Uterus (tissue), 4 donors: ENCODE results near the gene EEF2K. TPM values are rescaled to one million over a fixed set of nuclear protein-coding genes. Genes with fewer than 3 reads are reported as not detected.

Experiments used
- DNase-seq, 2 donors: peaks; one replicate each; pipeline ENCODE4 v3.0.0-alpha.2; 2019 to 2020
- H3K27ac ChIP-seq, 2 donors: fragments of 200-600 bp; sonication (generic); 1 replicate in 1 of 2; 2 replicates in 1 of 2; pipeline ENCODE4 v1.5.1; 2016 to 2018
- H3K27me3 ChIP-seq, 2 donors: fragments of 200-600 bp; sonication (generic); one replicate each; pipeline ENCODE4 v1.5.1; 2018 to 2019; ENCODE audit warnings: control low read depth in 1 of 2
- H3K36me3 ChIP-seq, 2 donors: fragments of 200-600 bp; sonication (generic); one replicate each; pipeline ENCODE4 v1.5.1; 2019; ENCODE audit warnings: control low read depth in 1 of 2
- H3K4me1 ChIP-seq, 2 donors: fragments of 200-600 bp; sonication (generic); one replicate each; pipeline ENCODE4 v1.5.1; 2018 to 2019; ENCODE audit warnings: control low read depth in 1 of 2
- H3K4me3 ChIP-seq, 2 donors: fragments of 200-600 bp; sonication (generic); 1 replicate in 1 of 2; 2 replicates in 1 of 2; pipeline ENCODE4 v1.5.1; 2018 to 2019; ENCODE audit warnings: mild to moderate bottlenecking in 1 of 2
- H3K9me3 ChIP-seq, 2 donors: fragments of 200-600 bp; sonication (generic); one replicate each; pipeline ENCODE4 v1.5.1; 2019; ENCODE audit warnings: control low read depth in 1 of 2
- CTCF ChIP-seq, 4 experiments: fragments of 200-600 bp in 2 of 4; fragments of 450-650 bp in 2 of 4; sonication (generic) in 2 of 4; IDR thresholded peaks; one replicate each; pipeline ENCODE4 v1.5.1; 2016 to 2019; ENCODE audit warnings: antibody characterized with exemption in 4 of 4, mild to moderate bottlenecking in 2 of 4, moderate library complexity in 1 of 4
- POLR2A ChIP-seq, 2 donors: fragments of 450-650 bp; IDR thresholded peaks; one replicate each; pipeline ENCODE4 v1.6.1; 2016; ENCODE audit warnings: antibody characterized with exemption in 2 of 2, mild to moderate bottlenecking in 1 of 2, moderate library complexity in 1 of 2
- intact Hi-C: fragments of 100-400 bp; cut with DNase I; formaldehyde crosslinking; loops from one replicate; pipeline ENCODE4 v1.15.1; 2023; ENCODE audit warnings: low total_unique reads
- total RNA-seq, 4 donors: library from RNA; depleted of rRNA in 3 of 4; stranded (reverse); fragments of >200 nt in 3 of 4; gene quantifications; one replicate each; pipeline versions ENCODE4 v1.1.0 to v1.2.4, GENCODE V29; 2014 to 2023
- donor health status: DM: yes; HTN: yes; CAD: no.

Gene EEF2K
- total RNA-seq, 4 donors from 2014 or later: 17.4 to 82.0 (median 35.5) TPM

GRCh38 chr16:22316411-22316811 lies 110.3 kb downstream of the EEF2K start:
- intact Hi-C loops: no loop called here
- peak in 1 of 2 donors; percentile 13 for DNase-seq
- no peak for TF ChIP-seq POLR2A (IDR thresholded peaks at IDR 0.05)
- no peak for TF ChIP-seq CTCF (IDR thresholded peaks at IDR 0.05)
- Histone ChIP-seq H3K36me3 (no peaks in the 10 kb centered on the region), H3K4me1 (peaks cover 0 to 8% of the 10 kb centered on the region in 2 donors), H3K9me3 (no peaks in the 10 kb centered on the region), H3K27me3 (no peaks in the 10 kb centered on the region), H3K4me3 (no peak overlapping the region), H3K27ac (no peak overlapping the region)

GRCh38 chr16:22317001-22317530 lies 111.0 kb downstream of the EEF2K start:
- Histone ChIP-seq H3K9me3 (no peaks in the 10 kb centered on the region), H3K27ac (no peak overlapping the region), H3K4me3 (no peak overlapping the region), H3K4me1 (peaks cover 0 to 10% of the 10 kb centered on the region in 2 donors), H3K36me3 (no peaks in the 10 kb centered on the region), H3K27me3 (no peaks in the 10 kb centered on the region)
- no peak for TF ChIP-seq POLR2A (IDR thresholded peaks at IDR 0.05)
- TF ChIP-seq CTCF (IDR thresholded peaks at IDR 0.05): no peak
- DNase-seq: no peak
- intact Hi-C loops: no loop called here

- Histone ChIP-seq H3K36me3 (no peaks in the 10 kb centered on the region), H3K4me1 (peaks cover 0 to 10% of the 10 kb centered on the region in 2 donors), H3K27ac (no peak overlapping the region), H3K27me3 (no peaks in the 10 kb centered on the region), H3K4me3 (no peak overlapping the region), H3K9me3 (no peaks in the 10 kb centered on the region)
- DNase-seq: no peak
- intact Hi-C loops: no loop called here
- TF ChIP-seq POLR2A (IDR thresholded peaks at IDR 0.05) (no peak), CTCF (IDR thresholded peaks at IDR 0.05) (no peak)
These were observed 111.5 kb downstream of the EEF2K start for GRCh38 chr16:22317625-22318024.

- no peaks in the 10 kb centered on the region for H3K9me3 ChIP-seq
- intact Hi-C loops: no loop called here
- TF ChIP-seq POLR2A (IDR thresholded peaks at IDR 0.05) (no peak), CTCF (IDR thresholded peaks at IDR 0.05) (peak in 1 of 4 experiments; percentile 10)
- no peaks in the 10 kb centered on the region for H3K27me3 ChIP-seq
- no peak overlapping the region for H3K27ac ChIP-seq
- H3K4me1 ChIP-seq: peaks cover 0 to 10% of the 10 kb centered on the region in 2 donors
- no peak for DNase-seq
- H3K4me3 ChIP-seq: no peak overlapping the region
- no peaks in the 10 kb centered on the region for H3K36me3 ChIP-seq
These were observed 112.7 kb downstream of the EEF2K start for GRCh38 chr16:22318690-22319358.

GRCh38 chr16:22320572-22321339 lies 114.7 kb downstream of the EEF2K start:
- no peak overlapping the region for H3K27ac ChIP-seq
- intact Hi-C loops: no loop called here
- no peak for DNase-seq
- no peaks in the 10 kb centered on the region for H3K9me3 ChIP-seq
- no peaks in the 10 kb centered on the region for H3K36me3 ChIP-seq
- H3K4me3 ChIP-seq: no peak overlapping the region
- TF ChIP-seq CTCF (IDR thresholded peaks at IDR 0.05) (no peak), POLR2A (IDR thresholded peaks at IDR 0.05) (no peak)
- peaks cover 0 to 10% of the 10 kb centered on the region in 2 donors for H3K4me1 ChIP-seq
- H3K27me3 ChIP-seq: no peaks in the 10 kb centered on the region
